Esophagus squamous epithelium (tissue), 4 donors: ENCODE measurements around the gene FAM227B.

ENCODE experiments used
- POLR2A ChIP-seq, 4 donors: fragments of 450-650 bp; IDR thresholded peaks; one replicate each; pipeline ENCODE4 v1.6.1; 2017; ENCODE audit warnings: antibody characterized with exemption in 4 of 4, mild to moderate bottlenecking in 4 of 4, moderate library complexity in 3 of 4
- TF ChIP-seq, protein P1 (sequence below), 6 experiments: fragments of 450-650 bp in 4 of 6; fragments of 200-600 bp in 2 of 6; sonication (generic) in 2 of 6; IDR thresholded peaks; one replicate each; pipeline ENCODE4 v1.5.1; 2016 to 2019; ENCODE audit warnings: antibody characterized with exemption in 6 of 6, mild to moderate bottlenecking in 4 of 6, moderate library complexity in 4 of 6

DNA sequence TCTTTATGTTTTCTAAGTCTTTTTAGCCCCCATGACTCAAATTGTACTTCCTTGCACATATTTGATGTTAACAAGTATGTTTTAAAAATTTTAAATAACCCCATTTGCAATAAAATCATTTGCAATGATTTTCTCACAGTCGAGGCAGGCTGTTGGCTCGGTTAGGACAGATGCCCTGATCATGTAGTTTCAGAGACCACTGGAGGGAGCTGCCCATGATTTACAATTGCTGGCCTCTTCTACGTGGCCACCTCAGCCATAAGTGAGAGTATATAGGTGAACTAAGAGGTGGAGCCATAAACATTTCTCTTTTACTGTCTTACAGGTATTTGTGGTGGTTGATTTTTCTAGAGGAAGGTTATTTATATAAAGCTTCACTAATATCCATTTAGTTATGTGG lies 1.9 kb upstream of the FAM227B start:
- TF ChIP-seq, protein P1, sequence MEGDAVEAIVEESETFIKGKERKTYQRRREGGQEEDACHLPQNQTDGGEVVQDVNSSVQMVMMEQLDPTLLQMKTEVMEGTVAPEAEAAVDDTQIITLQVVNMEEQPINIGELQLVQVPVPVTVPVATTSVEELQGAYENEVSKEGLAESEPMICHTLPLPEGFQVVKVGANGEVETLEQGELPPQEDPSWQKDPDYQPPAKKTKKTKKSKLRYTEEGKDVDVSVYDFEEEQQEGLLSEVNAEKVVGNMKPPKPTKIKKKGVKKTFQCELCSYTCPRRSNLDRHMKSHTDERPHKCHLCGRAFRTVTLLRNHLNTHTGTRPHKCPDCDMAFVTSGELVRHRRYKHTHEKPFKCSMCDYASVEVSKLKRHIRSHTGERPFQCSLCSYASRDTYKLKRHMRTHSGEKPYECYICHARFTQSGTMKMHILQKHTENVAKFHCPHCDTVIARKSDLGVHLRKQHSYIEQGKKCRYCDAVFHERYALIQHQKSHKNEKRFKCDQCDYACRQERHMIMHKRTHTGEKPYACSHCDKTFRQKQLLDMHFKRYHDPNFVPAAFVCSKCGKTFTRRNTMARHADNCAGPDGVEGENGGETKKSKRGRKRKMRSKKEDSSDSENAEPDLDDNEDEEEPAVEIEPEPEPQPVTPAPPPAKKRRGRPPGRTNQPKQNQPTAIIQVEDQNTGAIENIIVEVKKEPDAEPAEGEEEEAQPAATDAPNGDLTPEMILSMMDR (IDR thresholded peaks at IDR 0.05), result no peak
- no peak for TF ChIP-seq POLR2A (IDR thresholded peaks at IDR 0.05)
